Globus pallidus (tissue), 1 donor: ENCODE results near the gene KCNAB1.
"Not testable (repeated sequence)": the region's sequence is repeated elsewhere in the genome, so short reads cannot be mapped to it uniquely, and the experiment has no call there.

Source experiments
- DNase-seq: peaks from one replicate; pipeline ENCODE4 v3.0.0-alpha.2; 2015; ENCODE audit warnings: low spot score

The KCNAB1 gene

GRCh38 chr3:156218353-156218744 lies 98.0 kb downstream of the KCNAB1 start:
- no peak for DNase-seq

DNA sequence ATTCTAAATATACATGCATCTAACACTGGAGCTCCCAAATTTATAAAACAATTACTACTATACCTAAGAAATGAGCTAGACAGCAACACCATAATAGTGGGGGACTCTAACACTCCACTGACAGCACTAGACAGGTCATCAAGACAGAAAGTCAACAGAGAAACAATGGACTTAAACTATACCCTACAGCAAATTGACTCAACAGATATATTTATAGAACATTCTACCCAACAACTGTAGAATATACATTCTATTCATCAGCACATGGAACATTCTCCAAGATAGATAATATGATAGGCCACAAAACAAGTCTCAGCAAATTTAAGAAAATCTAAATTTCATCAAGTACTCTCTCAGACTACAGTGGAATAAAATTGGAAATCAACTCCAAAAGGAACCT lies 102.0 kb downstream of the KCNAB1 start:
- not testable (repeated sequence) for DNase-seq

DNA sequence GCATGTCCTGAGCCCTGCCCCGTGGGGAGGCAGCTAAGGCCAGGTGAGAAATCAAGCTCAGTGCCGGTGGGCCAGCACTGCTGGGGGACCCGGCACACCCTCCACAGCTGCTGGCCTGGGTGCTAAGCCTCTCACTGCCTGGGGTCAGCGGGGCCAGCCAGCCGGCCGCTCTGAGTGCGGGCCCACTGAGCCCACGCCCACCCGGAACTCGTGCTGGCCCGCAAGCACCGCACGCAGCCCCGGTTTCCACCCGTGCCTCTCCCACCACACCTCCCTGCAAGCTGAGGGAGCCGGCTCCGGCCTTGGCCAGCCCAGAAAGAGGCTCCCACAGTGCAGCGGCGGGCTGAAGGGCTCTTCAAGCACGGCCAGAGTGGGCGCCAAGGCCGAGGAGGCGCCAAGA lies 103.7 kb downstream of the KCNAB1 start:
- DNase-seq, result not testable (repeated sequence)

GRCh38 chr3:156226676-156227420 lies 106.5 kb downstream of the KCNAB1 start:
- DNase-seq, result no peak

DNA sequence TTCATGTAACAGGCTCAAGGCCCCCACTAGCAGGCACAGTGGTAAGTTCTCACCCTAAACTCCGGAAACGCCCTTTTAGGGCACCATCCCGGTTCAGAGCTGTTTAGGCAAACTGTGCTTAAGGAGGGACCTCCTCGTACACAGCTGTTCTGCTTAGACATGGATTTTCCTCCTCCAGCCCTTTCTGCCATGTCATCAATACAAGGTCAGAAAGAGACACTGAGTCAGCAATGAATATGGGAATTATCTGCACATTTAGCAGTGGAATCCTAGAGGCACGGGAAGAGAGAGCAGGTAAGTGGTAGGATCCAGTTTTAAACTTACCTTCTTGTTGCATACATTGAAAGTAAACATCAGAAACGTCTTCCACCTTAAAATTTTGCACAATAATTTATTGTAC lies 107.3 kb downstream of the KCNAB1 start:
- DNase-seq, result no peak

GRCh38 chr3:156230278-156230900 lies 110.0 kb downstream of the KCNAB1 start:
- DNase-seq, result no peak

- DNase-seq, result not testable (repeated sequence)
Observed at GRCh38 chr3:156231221-156231620, 110.8 kb downstream of the KCNAB1 start.

- DNase-seq, result no peak
Observed at GRCh38 chr3:156233876-156234275, 113.5 kb downstream of the KCNAB1 start.

- DNase-seq, result no peak
Observed at GRCh38 chr3:156236556-156237260, 116.3 kb downstream of the KCNAB1 start.

DNA sequence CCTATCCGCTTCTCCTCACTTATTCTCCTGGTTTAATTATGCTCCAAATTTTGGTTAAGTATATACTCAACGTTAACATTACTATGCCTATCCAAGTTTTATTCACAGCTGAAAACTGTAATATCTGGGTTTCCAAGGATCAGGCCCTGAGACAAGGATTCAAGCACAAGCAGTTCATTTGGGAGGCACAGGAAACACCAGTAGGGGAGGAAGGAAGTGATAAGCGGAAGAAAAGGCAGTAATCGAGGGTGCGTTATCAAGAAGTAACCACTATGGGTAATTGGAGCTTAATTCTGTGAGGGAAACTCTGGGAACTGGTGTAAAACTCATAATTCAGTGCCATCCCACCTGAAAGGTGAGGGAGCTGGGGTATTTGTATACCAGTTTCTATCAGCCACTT lies 120.3 kb downstream of the KCNAB1 start:
- no peak for DNase-seq

GRCh38 chr3:156246961-156247725 lies 126.8 kb downstream of the KCNAB1 start:
- peak; percentile 6 for DNase-seq

DNA sequence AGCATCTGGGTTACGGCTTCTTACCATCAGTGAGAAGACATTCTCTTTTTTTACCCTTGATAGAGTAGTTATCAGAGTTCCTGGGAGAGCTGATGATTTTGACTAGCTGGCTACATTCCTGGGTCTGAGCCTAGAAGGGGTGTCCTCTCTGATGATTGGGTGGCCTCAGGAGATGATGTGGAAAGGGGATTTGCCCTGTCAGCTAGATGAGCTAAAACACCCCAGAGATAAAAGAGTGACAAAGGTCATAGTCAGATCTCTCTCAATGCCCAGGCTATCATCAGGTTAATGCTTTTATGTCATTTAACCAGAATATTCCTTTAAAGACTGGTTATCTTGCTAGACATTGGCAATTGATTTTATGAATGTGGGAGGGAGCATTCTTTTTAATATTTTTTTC lies 130.2 kb downstream of the KCNAB1 start:
- no peak for DNase-seq

DNA sequence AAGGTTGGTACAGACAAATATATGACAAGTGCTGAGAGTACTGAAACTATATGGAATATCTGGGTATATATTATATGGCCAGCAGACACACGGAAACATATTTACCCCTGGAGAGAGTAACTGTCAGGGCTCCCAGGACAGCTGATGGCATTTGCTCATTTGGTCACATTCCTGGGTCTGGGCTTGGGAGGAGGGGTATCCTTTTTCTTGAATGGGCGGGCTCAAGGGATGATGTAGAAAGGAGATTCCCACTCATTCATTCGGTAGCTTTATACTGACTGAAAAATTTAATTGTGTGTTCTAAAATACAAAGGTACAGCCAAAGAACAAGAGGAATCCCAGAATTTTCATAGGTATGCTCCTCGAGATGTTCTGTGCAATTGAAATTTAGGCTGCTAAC lies 131.0 kb downstream of the KCNAB1 start:
- DNase-seq, result no peak

GRCh38 chr3:156252656-156253055 lies 132.3 kb downstream of the KCNAB1 start:
- DNase-seq, result no peak

GRCh38 chr3:156253150-156253549 lies 132.8 kb downstream of the KCNAB1 start:
- no peak for DNase-seq

DNA sequence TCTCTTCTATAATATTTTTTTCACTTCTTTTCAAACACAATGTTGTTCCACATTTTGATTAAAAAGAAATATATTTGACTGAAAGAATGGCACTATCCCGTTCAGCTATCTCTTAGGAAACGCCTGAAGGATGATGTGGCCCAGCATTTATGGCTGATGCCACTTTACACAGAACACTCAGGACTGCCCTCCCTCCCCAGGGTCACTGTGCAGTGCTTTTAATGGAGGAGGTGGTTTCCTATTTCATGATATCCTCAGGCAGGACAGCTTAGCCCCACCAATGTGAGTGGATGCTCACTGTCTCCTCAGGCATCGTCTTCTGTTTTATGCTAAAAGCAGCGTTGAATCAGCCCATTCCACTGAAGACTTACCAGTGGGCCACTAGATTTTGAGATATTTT lies 135.9 kb downstream of the KCNAB1 start:
- DNase-seq, result no peak

DNA sequence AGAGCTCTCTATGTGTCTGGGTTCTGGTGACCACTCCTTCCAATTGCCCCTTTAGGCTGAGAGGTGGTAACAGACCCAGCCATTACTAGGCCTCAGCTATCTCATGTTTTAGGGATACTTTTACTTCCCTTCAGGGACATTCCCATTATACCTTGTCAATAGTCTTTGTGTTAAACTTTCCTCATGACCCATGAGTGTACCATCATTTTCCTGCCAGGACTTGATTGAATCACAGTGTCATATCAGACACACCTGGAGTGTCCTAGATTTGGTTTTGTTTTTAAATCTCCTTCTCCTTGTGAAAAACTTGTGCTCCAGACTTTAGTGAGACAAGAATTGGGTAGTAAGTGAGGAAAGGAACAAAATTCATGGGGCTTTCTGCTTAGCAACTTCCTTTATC lies 136.6 kb downstream of the KCNAB1 start:
- no peak for DNase-seq

DNA sequence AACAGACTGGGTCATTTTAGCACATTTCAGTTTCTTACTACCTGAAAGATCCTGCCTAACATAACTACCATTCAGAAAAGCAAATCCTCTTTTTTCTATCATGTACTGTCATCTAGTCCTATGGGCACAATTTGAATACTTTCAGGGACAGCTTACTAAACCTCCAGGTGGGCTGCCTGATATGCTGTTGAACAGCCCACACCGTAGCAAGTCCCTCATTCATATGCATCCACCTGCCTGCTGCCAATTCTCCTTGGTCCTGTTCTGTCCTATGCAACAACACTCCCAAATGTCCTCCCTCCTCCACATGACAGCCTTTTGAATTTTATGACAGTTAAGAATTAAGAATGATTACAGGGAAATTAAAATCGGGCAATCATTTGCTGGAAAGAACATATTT lies 137.9 kb downstream of the KCNAB1 start:
- no peak for DNase-seq

- no peak for DNase-seq
Observed at GRCh38 chr3:156259896-156260295, 139.5 kb downstream of the KCNAB1 start.

GRCh38 chr3:156260331-156260730 lies 140.0 kb downstream of the KCNAB1 start:
- DNase-seq, result no peak

- no peak for DNase-seq
Observed at GRCh38 chr3:156264771-156265170, 144.4 kb downstream of the KCNAB1 start.

DNA sequence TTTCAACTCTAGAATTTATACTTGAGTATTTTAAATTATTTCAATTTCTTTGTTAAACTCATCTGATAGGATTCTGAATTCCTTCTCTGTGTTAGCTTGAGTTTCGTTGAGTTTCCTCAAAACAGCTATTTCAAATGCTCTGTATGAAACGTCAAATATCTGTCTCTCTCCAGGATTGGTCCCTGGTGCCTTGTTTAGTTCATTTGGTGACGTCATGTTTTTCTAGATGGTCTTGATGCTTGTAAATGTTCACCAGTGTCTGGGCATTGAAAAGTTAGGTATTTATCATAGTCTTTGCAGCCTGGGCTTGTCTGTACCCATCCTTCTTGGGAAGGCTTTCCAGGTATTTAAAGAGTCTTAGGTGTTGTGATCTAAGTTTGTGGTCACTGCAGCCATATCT lies 151.1 kb downstream of the KCNAB1 start:
- DNase-seq, result no peak
